ENCODE measurements around the gene PRKCSH. TPM values are rescaled to one million over a fixed set of nuclear protein-coding genes. Genes with fewer than 3 reads are reported as not detected.
A peak's percentile ranks its signal among the peaks of the same experiment; 100 is the strongest.

PRKCSH gene
- total RNA-seq: 100 to 1,000 TPM in 1 of 4 donors, 10 to 100 TPM in 3; 64.1 to 107 (median 99.1) TPM

- H3K27ac ChIP-seq: peak within 1 kb of the TSS; percentile 80 to 87 (median 85)
- peak within 1 kb of the TSS; percentile 61 to 93 (median 82) for H3K4me3 ChIP-seq
- WGBS, 2 donors: 0% methylated on average over 6 to 13 of the region's 53 CpGs
- intact Hi-C loops (cut with DNase I): no loop called here
- peak in 2 of 4 donors; percentile 25 to 51 for TF ChIP-seq POLR2A (IDR thresholded peaks at IDR 0.05)
- TF ChIP-seq CTCF (IDR thresholded peaks at IDR 0.05): peak; percentile 89 to 99 (median 97)
- peak; percentile 100 for DNase-seq
- no peaks in the 10 kb centered on the region for H3K27me3 ChIP-seq
- H3K36me3 ChIP-seq: peaks cover 7 to 38% (median 29%) of the 10 kb centered on the region in 3 donors
- H3K9me3 ChIP-seq: no peaks in the 10 kb centered on the region
- H3K4me1 ChIP-seq: peaks cover 14 to 27% (median 19%) of the 10 kb centered on the region in 3 donors
Observed at GRCh38 chr19:11435057-11435832, at the start of gene PRKCSH, which contains the start of gene ODAD3. PRKCSH (plus strand) TSS chr19:11435635; CDS start chr19:11436118, 483 bp downstream. ODAD3 (minus strand) TSS chr19:11435121; CDS start chr19:11435016, 105 bp downstream.

GRCh38 chr19:11387162-11388034 is 48.0 kb upstream of the PRKCSH start:
- peaks cover 0 to 20% (median 2%) of the 10 kb centered on the region in 4 donors for H3K27me3 ChIP-seq
- H3K27ac ChIP-seq: peak overlapping the region in 1 of 4 donors; percentile 22
- no peak for DNase-seq
- TF ChIP-seq CTCF (IDR thresholded peaks at IDR 0.05): no peak
- H3K4me3 ChIP-seq: no peak overlapping the region
- intact Hi-C loops (cut with DNase I): no loop called here
- WGBS, 2 donors: 63% methylated on average over 19 of the region's 19 CpGs
- H3K4me1 ChIP-seq: peaks cover 9 to 21% (median 19%) of the 10 kb centered on the region in 3 donors
- peaks cover 0 to 7% (median 0%) of the 10 kb centered on the region in 3 donors for H3K9me3 ChIP-seq
- H3K36me3 ChIP-seq: no peaks in the 10 kb centered on the region

GRCh38 chr19:11390359-11390758 is 45.1 kb upstream of the PRKCSH start:
- TF ChIP-seq CTCF (IDR thresholded peaks at IDR 0.05) (no peak), POLR2A (IDR thresholded peaks at IDR 0.05) (no peak)
- H3K9me3 ChIP-seq: peaks cover 0 to 7% (median 0%) of the 10 kb centered on the region in 3 donors
- 86 to 89% methylated on average over 1 to 2 of the region's 2 CpGs for WGBS, 2 donors
- no peak for DNase-seq
- H3K27ac ChIP-seq: no peak overlapping the region
- no peaks in the 10 kb centered on the region for H3K36me3 ChIP-seq
- no peaks in the 10 kb centered on the region for H3K27me3 ChIP-seq
- H3K4me1 ChIP-seq: no peaks in the 10 kb centered on the region
- no peak overlapping the region for H3K4me3 ChIP-seq
- intact Hi-C loops (cut with DNase I): no loop called here

GRCh38 chr19:11390933-11391680 is 44.3 kb upstream of the PRKCSH start:
- intact Hi-C loops (cut with DNase I): no loop called here
- WGBS, 2 donors: 65 to 73% methylated on average over 4 of the region's 4 CpGs
- no peaks in the 10 kb centered on the region for H3K27me3 ChIP-seq
- peaks cover 0 to 7% (median 0%) of the 10 kb centered on the region in 3 donors for H3K9me3 ChIP-seq
- DNase-seq: no peak
- no peak overlapping the region for H3K4me3 ChIP-seq
- H3K27ac ChIP-seq: no peak overlapping the region
- H3K4me1 ChIP-seq: no peaks in the 10 kb centered on the region
- H3K36me3 ChIP-seq: no peaks in the 10 kb centered on the region
- TF ChIP-seq CTCF (IDR thresholded peaks at IDR 0.05) (no peak), POLR2A (IDR thresholded peaks at IDR 0.05) (no peak)

All from esophagus squamous epithelium (tissue), 5 donors.